PFSK-1 (cell line): Measurements from ENCODE around the gene GALNT5.

Source experiments
- FOXP2 ChIP-seq: optimal IDR thresholded peaks from 2 replicates; pipeline ENCODE3; 2011; ENCODE audit warnings: borderline replicate concordance, control low read depth, inconsistent platforms; ENCODE audit not compliant: insufficient read depth; ENCODE audit errors: extremely low read length, extremely low read depth
- POLR2AphosphoS5 ChIP-seq: IDR thresholded peaks from 2 replicates; pipeline ENCODE4 v1.6.1; 2012; ENCODE audit warnings: low read depth, mild to moderate bottlenecking, control low read depth, low read length, moderate library complexity
- SIN3A ChIP-seq: IDR thresholded peaks from 2 replicates; pipeline ENCODE4 v1.6.1; 2012; ENCODE audit warnings: mild to moderate bottlenecking, low read length, moderate library complexity, borderline replicate concordance; ENCODE audit not compliant: insufficient read depth
- TAF1 ChIP-seq: IDR thresholded peaks from 2 replicates; pipeline ENCODE4 v1.6.1; 2012; ENCODE audit warnings: low read length, control low read depth, borderline replicate concordance; ENCODE audit not compliant: insufficient read depth
- TF ChIP-seq, protein P1 (sequence below), 2 experiments: IDR thresholded peaks; 2 replicates each; pipeline versions ENCODE4 v1.6.1 to v1.8.0; 2011 to 2012; ENCODE audit warnings: low read depth in 2 of 2, low read length in 2 of 2, control low read depth in 1 of 2, inconsistent platforms in 1 of 2, mild to moderate bottlenecking in 1 of 2, moderate library complexity in 1 of 2; ENCODE audit not compliant: insufficient read depth in 1 of 2

GALNT5 gene

GRCh38 chr2:157337978-157338377 lies 80.5 kb downstream of the GALNT5 start:
- no peak for TF ChIP-seq FOXP2
- no peak for TF ChIP-seq POLR2AphosphoS5
- TF ChIP-seq, protein P1, sequence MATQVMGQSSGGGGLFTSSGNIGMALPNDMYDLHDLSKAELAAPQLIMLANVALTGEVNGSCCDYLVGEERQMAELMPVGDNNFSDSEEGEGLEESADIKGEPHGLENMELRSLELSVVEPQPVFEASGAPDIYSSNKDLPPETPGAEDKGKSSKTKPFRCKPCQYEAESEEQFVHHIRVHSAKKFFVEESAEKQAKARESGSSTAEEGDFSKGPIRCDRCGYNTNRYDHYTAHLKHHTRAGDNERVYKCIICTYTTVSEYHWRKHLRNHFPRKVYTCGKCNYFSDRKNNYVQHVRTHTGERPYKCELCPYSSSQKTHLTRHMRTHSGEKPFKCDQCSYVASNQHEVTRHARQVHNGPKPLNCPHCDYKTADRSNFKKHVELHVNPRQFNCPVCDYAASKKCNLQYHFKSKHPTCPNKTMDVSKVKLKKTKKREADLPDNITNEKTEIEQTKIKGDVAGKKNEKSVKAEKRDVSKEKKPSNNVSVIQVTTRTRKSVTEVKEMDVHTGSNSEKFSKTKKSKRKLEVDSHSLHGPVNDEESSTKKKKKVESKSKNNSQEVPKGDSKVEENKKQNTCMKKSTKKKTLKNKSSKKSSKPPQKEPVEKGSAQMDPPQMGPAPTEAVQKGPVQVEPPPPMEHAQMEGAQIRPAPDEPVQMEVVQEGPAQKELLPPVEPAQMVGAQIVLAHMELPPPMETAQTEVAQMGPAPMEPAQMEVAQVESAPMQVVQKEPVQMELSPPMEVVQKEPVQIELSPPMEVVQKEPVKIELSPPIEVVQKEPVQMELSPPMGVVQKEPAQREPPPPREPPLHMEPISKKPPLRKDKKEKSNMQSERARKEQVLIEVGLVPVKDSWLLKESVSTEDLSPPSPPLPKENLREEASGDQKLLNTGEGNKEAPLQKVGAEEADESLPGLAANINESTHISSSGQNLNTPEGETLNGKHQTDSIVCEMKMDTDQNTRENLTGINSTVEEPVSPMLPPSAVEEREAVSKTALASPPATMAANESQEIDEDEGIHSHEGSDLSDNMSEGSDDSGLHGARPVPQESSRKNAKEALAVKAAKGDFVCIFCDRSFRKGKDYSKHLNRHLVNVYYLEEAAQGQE (IDR thresholded peaks at IDR 0.05; ENCODE audit: insufficient read depth in 1 of 2, low read depth in 2 of 2, low read length in 2 of 2): no peak
- no peak for TF ChIP-seq TAF1
- no peak for TF ChIP-seq SIN3A

DNA sequence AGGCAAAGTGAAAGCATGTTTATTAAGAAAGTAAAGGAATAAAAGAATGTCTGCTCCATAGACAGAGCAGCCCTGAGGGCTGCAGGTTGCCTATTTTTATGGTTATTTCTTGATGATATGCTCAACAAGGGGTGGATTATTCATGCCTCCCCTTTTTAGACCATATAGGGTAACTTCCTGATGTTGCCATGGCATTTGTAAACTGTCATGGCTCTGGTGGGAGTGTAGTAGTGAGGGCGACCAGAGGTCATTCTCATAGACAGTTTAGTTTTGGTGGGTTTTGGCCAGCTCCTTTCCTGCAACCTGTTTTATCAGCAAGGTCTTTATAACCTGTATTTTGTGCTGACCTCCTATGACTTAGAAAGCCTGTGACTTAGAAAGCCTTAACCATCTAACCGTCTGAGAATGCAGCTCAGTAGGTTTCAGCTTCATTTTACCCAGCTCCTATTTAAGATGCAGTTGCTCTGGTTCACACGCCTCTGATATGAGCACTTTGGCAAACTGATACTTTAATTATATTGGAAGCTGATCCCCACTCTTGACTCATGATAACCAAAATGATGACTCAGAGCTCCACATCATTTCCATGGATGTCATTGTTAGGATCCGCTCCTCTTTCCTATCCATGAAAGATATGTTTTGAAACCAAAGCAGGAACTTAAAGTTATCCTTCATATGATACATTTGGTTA lies 82.6 kb downstream of the GALNT5 start:
- no peak for TF ChIP-seq SIN3A
- TF ChIP-seq TAF1: no peak
- no peak for TF ChIP-seq POLR2AphosphoS5
- TF ChIP-seq, protein P1 (IDR thresholded peaks at IDR 0.05; ENCODE audit: insufficient read depth in 1 of 2, low read depth in 2 of 2, low read length in 2 of 2): no peak
- TF ChIP-seq FOXP2: no peak

DNA sequence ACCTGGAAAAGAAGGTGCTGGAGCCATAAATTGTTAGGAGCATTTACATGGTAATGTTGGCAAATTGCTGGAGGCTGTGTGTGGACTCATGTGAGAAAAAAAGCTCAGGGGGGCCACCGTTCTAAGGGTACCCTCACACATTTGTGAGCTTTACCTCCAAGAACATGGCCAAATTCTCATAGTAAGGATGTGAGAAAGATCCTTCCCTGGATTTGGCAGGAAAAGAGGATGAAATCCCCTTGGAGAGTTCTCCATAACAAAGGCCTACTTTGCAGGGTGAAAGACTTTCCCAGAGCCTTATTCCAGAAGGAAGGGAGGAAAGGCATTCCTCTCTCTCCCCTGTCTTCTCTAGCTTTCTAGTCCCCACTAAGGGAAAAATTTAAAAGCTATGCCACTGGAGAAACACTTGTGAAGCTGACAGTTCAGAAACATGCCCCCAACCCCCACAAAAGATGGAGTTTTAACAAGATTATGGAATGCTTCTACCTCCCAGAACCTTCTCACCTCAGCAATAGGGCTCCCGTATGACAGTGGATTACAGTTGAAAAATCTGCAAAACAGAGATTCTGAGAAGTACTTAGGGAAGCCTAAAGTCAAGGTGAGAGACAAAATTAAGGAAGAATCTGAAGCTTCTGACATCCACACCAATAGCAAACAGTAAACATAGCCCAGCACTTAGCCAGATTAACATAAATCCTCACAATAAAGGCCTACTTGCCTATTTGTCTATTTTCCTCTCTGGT lies 88.3 kb downstream of the GALNT5 start:
- TF ChIP-seq FOXP2 (no peak), SIN3A (no peak), TAF1 (no peak), POLR2AphosphoS5 (no peak)
- TF ChIP-seq, protein P1 (IDR thresholded peaks at IDR 0.05; ENCODE audit: insufficient read depth in 1 of 2, low read depth in 2 of 2, low read length in 2 of 2): no peak

GRCh38 chr2:157348291-157348921 lies 90.9 kb downstream of the GALNT5 start:
- no peak for TF ChIP-seq TAF1

DNA sequence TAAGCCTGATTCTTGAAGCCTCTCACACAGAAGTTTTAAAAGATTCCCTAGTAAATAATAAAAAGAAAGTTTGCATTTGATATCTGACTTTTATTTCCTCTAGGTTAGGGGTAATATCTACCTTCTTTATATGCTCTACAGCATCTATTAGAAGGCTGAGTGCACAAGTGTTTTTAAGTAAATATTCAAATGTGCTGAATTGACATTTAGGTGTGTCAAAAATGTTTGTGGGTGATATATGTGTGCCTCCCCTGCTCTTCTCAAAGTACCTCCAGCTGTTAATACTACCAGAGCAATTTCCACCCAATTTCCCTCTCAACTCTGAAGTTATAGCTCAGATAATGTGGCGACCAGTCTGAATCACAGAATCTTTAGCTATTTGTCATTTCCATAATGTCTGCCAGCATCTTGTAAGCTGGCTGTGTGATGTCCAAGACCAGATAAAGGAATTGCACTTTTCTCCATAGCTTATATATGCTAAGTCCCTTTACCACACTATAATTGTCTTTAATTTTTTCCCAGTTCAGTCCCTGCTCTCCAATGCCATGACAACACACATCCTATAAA lies 92.5 kb downstream of the GALNT5 start:
- TF ChIP-seq SIN3A: no peak
- TF ChIP-seq FOXP2: no peak
- TF ChIP-seq POLR2AphosphoS5: no peak
- TF ChIP-seq, protein P1 (IDR thresholded peaks at IDR 0.05; ENCODE audit: insufficient read depth in 1 of 2, low read depth in 2 of 2, low read length in 2 of 2): no peak
- TF ChIP-seq TAF1: no peak
